A549 (cell line): ENCODE measurements around the gene CUX1. TPM values are rescaled to one million over a fixed set of nuclear protein-coding genes. Genes with fewer than 3 reads are reported as not detected.

Experiments
- ATAC-seq, 2 experiments: fragments of 200-7000 bp in 1 of 2; fragments of >200 bp in 1 of 2; cut with Nextera tagmentation in 1 of 2; cut with Tn5 transposase in 1 of 2; 3 replicates each; pipeline versions ENCODE4 v1.8.0 to v1.9.1; 2018 to 2020; ENCODE audit warnings: mild to moderate bottlenecking in 1 of 2, moderate library complexity in 1 of 2
- CTCF ChIA-PET: fragments of 300-600 bp; sonication (Branson Sonifier 250); formaldehyde crosslinking; extraction: SDS; loops from one replicate; lab custom pipeline; 2021; ENCODE audit warnings: antibody characterized with exemption, inconsistent platforms; lab: Yijun Ruan, JAX
- POLR2A ChIA-PET: fragments of 350-600 bp; formaldehyde crosslinking; extraction: SDS; loops from one replicate; lab custom pipeline; 2021; ENCODE audit warnings: antibody characterized with exemption, inconsistent platforms; lab: Yijun Ruan, JAX
- DNase-seq, 2 experiments: peaks; one replicate each; pipeline versions ENCODE4 v3.0.0 to v3.0.0-alpha.2; 2011 to 2016; ENCODE audit warnings: low read depth in 1 of 2, low spot score in 1 of 2
- FAIRE-seq: peaks from 2 replicates; lab custom pipeline; 2011; peaks lifted over from hg19 to GRCh38; lab: Jason Lieb, UNC
- H3K27ac ChIP-seq, 2 experiments: fragments of >200 bp; sonication (Bioruptor Twin); formaldehyde crosslinking; 3 replicates each; pipeline ENCODE4 v1.5.1; 2016 to 2017
- H3K4me1 ChIP-seq: fragments of >200 bp; sonication (Bioruptor Twin); formaldehyde crosslinking; 3 replicates; pipeline ENCODE4 v1.6.1; 2016
- H3K4me2 ChIP-seq: fragments of >200 bp; sonication (Bioruptor Twin); formaldehyde crosslinking; 3 replicates; pipeline ENCODE4 v1.6.1; 2016
- H3K4me3 ChIP-seq: fragments of >200 bp; sonication (Bioruptor Twin); formaldehyde crosslinking; 3 replicates; pipeline ENCODE4 v1.5.1; 2016
- H3K9me3 ChIP-seq: fragments of >200 bp; sonication (Bioruptor Twin); formaldehyde crosslinking; 3 replicates; pipeline ENCODE4 v1.6.1; 2016
- CBX2 ChIP-seq: fragments of 200-600 bp; sonication (generic); IDR thresholded peaks from 2 replicates; pipeline ENCODE4 v1.6.1; 2016; ENCODE audit warnings: low read depth, mild to moderate bottlenecking, borderline replicate concordance
- CEBPB ChIP-seq, 2 experiments: fragments of >200 bp in 1 of 2; sonication (Bioruptor Twin) in 1 of 2; formaldehyde crosslinking in 1 of 2; IDR thresholded peaks; 2 replicates each; pipeline ENCODE4 v1.6.1; 2012 to 2016
- CHD2 ChIP-seq: fragments of 150-350 bp; IDR thresholded peaks from 2 replicates; pipeline ENCODE4 v1.6.1; 2014; ENCODE audit warnings: low read length; ENCODE audit not compliant: partially characterized antibody
- CHD4 ChIP-seq: fragments of 200-600 bp; sonication (generic); IDR thresholded peaks from 2 replicates; pipeline ENCODE4 v1.6.1; 2016; ENCODE audit warnings: antibody characterized with exemption, mild to moderate bottlenecking, borderline replicate concordance
- EHMT2 ChIP-seq: fragments of 200-600 bp; sonication (generic); IDR thresholded peaks from 2 replicates; pipeline ENCODE4 v1.6.1; 2016; ENCODE audit warnings: antibody characterized with exemption, low read depth, mild to moderate bottlenecking, moderate library complexity
- ESRRA ChIP-seq: fragments of 150-350 bp; IDR thresholded peaks from 2 replicates; pipeline ENCODE4 v1.6.1; 2014; ENCODE audit warnings: mild to moderate bottlenecking, low read length, borderline replicate concordance
- FOSL2 ChIP-seq, 2 experiments: fragments of 450-650 bp in 1 of 2; fragments of >200 bp in 1 of 2; sonication (Bioruptor Twin) in 1 of 2; formaldehyde crosslinking; IDR thresholded peaks; 2 replicates each; pipeline versions ENCODE4 v1.5.0 to v1.6.1; 2016 to 2020; ENCODE audit warnings: mild to moderate bottlenecking in 1 of 2, moderate library complexity in 1 of 2
- FOXS1 ChIP-seq: fragments of 250-450 bp; sonication (Bioruptor Pico); IDR thresholded peaks from 2 replicates; pipeline ENCODE4 v1.5.0; 2020; ENCODE audit warnings: mild to moderate bottlenecking, moderate library complexity
- HDAC2 ChIP-seq: fragments of 200-600 bp; sonication (generic); IDR thresholded peaks from 2 replicates; pipeline ENCODE4 v1.6.1; 2016
- HOXB5 ChIP-seq: fragments of 250-450 bp; sonication (Bioruptor Pico); IDR thresholded peaks from 2 replicates; pipeline ENCODE4 v1.5.0; 2020; ENCODE audit warnings: mild to moderate bottlenecking, moderate library complexity
- JUNB ChIP-seq: fragments of >200 bp; sonication (Bioruptor Twin); formaldehyde crosslinking; IDR thresholded peaks from 2 replicates; pipeline ENCODE4 v1.6.1; 2016
- MAFK ChIP-seq: fragments of 450-650 bp; IDR thresholded peaks from 2 replicates; pipeline ENCODE4 v1.6.1; 2014; ENCODE audit not compliant: partially characterized antibody
- MYC ChIP-seq: IDR thresholded peaks from 2 replicates; pipeline ENCODE4 v1.6.1; 2012; ENCODE audit warnings: mild to moderate bottlenecking, inconsistent platforms, low read length, improper control_type of control experiment, borderline replicate concordance
- NPAS2 ChIP-seq: fragments of 250-450 bp; sonication (Bioruptor Pico); IDR thresholded peaks from 2 replicates; pipeline ENCODE4 v1.8.0; 2022; ENCODE audit warnings: mild to moderate bottlenecking, moderate library complexity, borderline replicate concordance
- NR3C1 ChIP-seq: fragments of >200 bp; sonication (Bioruptor Twin); formaldehyde crosslinking; IDR thresholded peaks from 3 replicates; pipeline ENCODE4 v1.6.1; 2017
- POLR2AphosphoS2 ChIP-seq: conservative IDR thresholded peaks from 2 replicates; pipeline ENCODE4 v1.6.1; 2012; ENCODE audit warnings: low read length, improper control_type of control experiment, inconsistent platforms
- RARB ChIP-seq: fragments of 250-450 bp; sonication (Bioruptor Pico); IDR thresholded peaks from 2 replicates; pipeline ENCODE4 v1.8.0; 2021; ENCODE audit warnings: mild to moderate bottlenecking, moderate library complexity
- RFX5 ChIP-seq: fragments of 450-650 bp; IDR thresholded peaks from 2 replicates; pipeline ENCODE4 v1.7.1; 2014; ENCODE audit warnings: antibody characterized with exemption, mild to moderate bottlenecking, moderate library complexity
- SREBF2 ChIP-seq: fragments of 450-650 bp; IDR thresholded peaks from 2 replicates; pipeline ENCODE4 v1.6.1; 2014; ENCODE audit warnings: mild to moderate bottlenecking, moderate library complexity
- ZSCAN20 ChIP-seq: fragments of 250-450 bp; sonication (Bioruptor Pico); IDR thresholded peaks from 2 replicates; pipeline ENCODE4 v1.8.0; 2022; ENCODE audit warnings: mild to moderate bottlenecking, moderate library complexity
- WGBS: methylation state at CpG from one replicate; pipeline ENCODE4 v1.1.6; 2017; ENCODE audit errors: missing lambda C conversion rate; 5-methylcytosine and 5-hydroxymethylcytosine counted together
- polyA plus RNA-seq, 4 experiments: library from polyadenylated mRNA; depleted of rRNA in 3 of 4; stranded (reverse); fragments of >200 nt; fragmentation: RNase III in 1 of 4; extraction: RNeasy Plus Mini Kit Qiagen cat#74134 plus additional on column Dnase treatment in 1 of 4; gene quantifications; 2 replicates in 3 of 4; 3 replicates in 1 of 4; pipeline ENCODE4 v1.2.3, GENCODE V29; 2011 to 2017
- TF ChIP-seq, protein P1 (sequence below): fragments of 200-600 bp; sonication (generic); IDR thresholded peaks from 2 replicates; pipeline ENCODE4 v1.6.1; 2016; ENCODE audit warnings: antibody characterized with exemption, mild to moderate bottlenecking, moderate library complexity
- TF ChIP-seq, protein P2 (sequence below): IDR thresholded peaks from 2 replicates; pipeline ENCODE4 v1.6.1; 2012
- TF ChIP-seq, protein P3 (sequence below): fragments of 250-450 bp; sonication (Bioruptor Pico); IDR thresholded peaks from 2 replicates; pipeline ENCODE4 v1.5.0; 2020; ENCODE audit warnings: low read depth, mild to moderate bottlenecking, moderate library complexity

The CUX1 gene
- polyA plus RNA-seq, 2 of the 4 experiments (the other 2 are of a cell fraction) = 32.7 to 33.4 TPM

DNA sequence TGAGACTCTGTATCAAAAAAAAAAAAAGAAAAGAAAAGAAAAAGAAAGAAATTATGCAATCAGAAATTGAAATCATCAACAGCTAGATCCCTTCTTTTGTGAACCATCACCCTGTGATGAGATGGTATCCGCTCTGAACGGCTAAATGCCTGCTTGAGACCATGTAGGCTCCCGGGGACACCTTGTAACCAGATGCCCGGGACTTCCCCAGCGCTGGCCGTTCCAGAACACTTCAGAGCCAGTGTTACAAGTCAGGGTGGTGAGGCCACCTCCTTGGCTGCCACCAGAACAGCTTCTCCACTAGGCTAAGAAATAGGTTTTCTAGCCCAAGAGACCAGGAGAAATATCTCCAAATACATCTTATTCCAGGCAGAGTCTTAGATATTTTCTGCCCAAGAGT, 349.8 kb downstream of the CUX1 start:
- CTCF ChIA-PET = interaction anchor here (1.5 kb wide), 1 partner anchor 13 kb away, joined by 6 read pairs; no protein-coding TSS in a partner anchor
- Histone ChIP-seq H3K4me3 (no peak overlapping the region), H3K4me1 (peaks cover 18% of the 10 kb centered on the region), H3K27ac (no peak overlapping the region), H3K9me3 (no peaks in the 10 kb centered on the region), H3K4me2 (no peak overlapping the region)
- DNase-seq (no peak), FAIRE-seq (no peak), ATAC-seq (no peak)
- 90% methylated on average over 6 of the region's 6 CpGs for WGBS
- TF ChIP-seq CHD4 = no peak
- TF ChIP-seq HDAC2 = no peak
- TF ChIP-seq MYC = no peak
- TF ChIP-seq POLR2AphosphoS2 = no peak
- no peak for TF ChIP-seq HOXB5
- TF ChIP-seq, protein P1, sequence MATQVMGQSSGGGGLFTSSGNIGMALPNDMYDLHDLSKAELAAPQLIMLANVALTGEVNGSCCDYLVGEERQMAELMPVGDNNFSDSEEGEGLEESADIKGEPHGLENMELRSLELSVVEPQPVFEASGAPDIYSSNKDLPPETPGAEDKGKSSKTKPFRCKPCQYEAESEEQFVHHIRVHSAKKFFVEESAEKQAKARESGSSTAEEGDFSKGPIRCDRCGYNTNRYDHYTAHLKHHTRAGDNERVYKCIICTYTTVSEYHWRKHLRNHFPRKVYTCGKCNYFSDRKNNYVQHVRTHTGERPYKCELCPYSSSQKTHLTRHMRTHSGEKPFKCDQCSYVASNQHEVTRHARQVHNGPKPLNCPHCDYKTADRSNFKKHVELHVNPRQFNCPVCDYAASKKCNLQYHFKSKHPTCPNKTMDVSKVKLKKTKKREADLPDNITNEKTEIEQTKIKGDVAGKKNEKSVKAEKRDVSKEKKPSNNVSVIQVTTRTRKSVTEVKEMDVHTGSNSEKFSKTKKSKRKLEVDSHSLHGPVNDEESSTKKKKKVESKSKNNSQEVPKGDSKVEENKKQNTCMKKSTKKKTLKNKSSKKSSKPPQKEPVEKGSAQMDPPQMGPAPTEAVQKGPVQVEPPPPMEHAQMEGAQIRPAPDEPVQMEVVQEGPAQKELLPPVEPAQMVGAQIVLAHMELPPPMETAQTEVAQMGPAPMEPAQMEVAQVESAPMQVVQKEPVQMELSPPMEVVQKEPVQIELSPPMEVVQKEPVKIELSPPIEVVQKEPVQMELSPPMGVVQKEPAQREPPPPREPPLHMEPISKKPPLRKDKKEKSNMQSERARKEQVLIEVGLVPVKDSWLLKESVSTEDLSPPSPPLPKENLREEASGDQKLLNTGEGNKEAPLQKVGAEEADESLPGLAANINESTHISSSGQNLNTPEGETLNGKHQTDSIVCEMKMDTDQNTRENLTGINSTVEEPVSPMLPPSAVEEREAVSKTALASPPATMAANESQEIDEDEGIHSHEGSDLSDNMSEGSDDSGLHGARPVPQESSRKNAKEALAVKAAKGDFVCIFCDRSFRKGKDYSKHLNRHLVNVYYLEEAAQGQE = no peak
- POLR2A ChIA-PET = no interaction called here

GRCh38 chr7:102169651-102170392, 352.4 kb downstream of the CUX1 start:
- WGBS = 69% methylated on average over 14 of the region's 14 CpGs
- H3K4me3 ChIP-seq = no peak overlapping the region
- no peak for TF ChIP-seq MYC
- TF ChIP-seq CEBPB (IDR thresholded peaks at IDR 0.05) = peak in 1 of 2 experiments; percentile 33; a peak in 1 of 4 replicates
- TF ChIP-seq, all 56 proteins: peak for 1
- Histone ChIP-seq H3K4me2 (no peak overlapping the region), H3K4me1 (peaks cover 11% of the 10 kb centered on the region), H3K27ac (peak overlapping the region in 1 of 2 experiments; percentile 49; a peak in 3 of 6 replicates), H3K9me3 (no peaks in the 10 kb centered on the region)
- no peak for DNase-seq
- ChIA-PET CTCF (no interaction called here), POLR2A (no interaction called here)
- FAIRE-seq = no peak
- no peak; a peak in 1 of 6 replicates for ATAC-seq

DNA sequence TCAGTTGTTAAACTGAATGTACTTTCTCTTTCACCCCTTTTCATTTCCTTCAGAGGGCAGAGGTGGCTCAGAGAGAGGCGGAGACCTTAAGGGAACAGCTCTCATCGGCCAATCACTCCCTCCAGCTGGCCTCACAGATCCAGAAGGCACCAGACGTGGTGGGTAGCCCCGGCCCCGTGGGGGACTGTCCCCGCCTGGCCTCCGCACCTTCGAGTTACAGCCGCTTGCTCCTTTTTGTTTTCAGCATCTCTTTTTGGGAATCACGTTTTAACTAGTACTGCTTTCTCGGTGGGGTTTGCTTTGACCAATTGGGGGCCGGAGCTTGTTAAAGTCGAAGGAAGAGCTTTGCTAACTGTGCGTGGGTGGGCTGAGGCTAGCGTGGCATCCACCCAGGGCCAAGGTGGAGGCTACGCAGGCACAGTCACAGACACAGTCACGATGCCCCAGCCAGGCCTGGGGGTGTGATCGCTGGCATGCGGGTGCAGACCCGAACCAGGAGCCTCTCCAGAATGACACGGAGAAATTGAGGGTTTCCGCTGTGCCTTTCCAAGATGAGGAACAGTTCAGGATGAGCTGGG, 353.1 kb downstream of the CUX1 start:
- ATAC-seq (peak in 1 of 2 experiments; percentile 47; a peak in 2 of 6 replicates), DNase-seq (no peak), FAIRE-seq (no peak)
- H3K4me2 ChIP-seq = no peak overlapping the region
- no peaks in the 10 kb centered on the region for H3K9me3 ChIP-seq
- H3K4me1 ChIP-seq = peaks cover 7% of the 10 kb centered on the region; the same call in 2 of the 3 replicates
- H3K4me3 ChIP-seq = no peak overlapping the region
- POLR2A ChIA-PET = no interaction called here
- 91% methylated on average over 20 of the region's 22 CpGs for WGBS
- CTCF ChIA-PET = interaction anchor here (0.9 kb wide), 1 partner anchor 567 kb away, joined by 3 read pairs; no protein-coding TSS in a partner anchor
- TF ChIP-seq, protein P2, sequence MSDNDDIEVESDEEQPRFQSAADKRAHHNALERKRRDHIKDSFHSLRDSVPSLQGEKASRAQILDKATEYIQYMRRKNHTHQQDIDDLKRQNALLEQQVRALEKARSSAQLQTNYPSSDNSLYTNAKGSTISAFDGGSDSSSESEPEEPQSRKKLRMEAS = no peak
- TF ChIP-seq ESRRA (no peak), RARB (CRISPR knock-in tag) (no peak), RFX5 (no peak), NPAS2 (CRISPR knock-in tag) (no peak), POLR2AphosphoS2 (no peak), EHMT2 (no peak), SREBF2 (no peak), NR3C1 (no peak), CHD2 (no peak), CBX2 (no peak), FOXS1 (CRISPR knock-in tag) (no peak), CEBPB (IDR thresholded peaks at IDR 0.05) (no peak), MAFK (no peak), JUNB (no peak), MYC (no peak), FOSL2 (IDR thresholded peaks at IDR 0.05) (no peak), FOSL2 (CRISPR knock-in tag; IDR thresholded peaks at IDR 0.05) (no peak), ZSCAN20 (no peak)
- TF ChIP-seq, protein P3, sequence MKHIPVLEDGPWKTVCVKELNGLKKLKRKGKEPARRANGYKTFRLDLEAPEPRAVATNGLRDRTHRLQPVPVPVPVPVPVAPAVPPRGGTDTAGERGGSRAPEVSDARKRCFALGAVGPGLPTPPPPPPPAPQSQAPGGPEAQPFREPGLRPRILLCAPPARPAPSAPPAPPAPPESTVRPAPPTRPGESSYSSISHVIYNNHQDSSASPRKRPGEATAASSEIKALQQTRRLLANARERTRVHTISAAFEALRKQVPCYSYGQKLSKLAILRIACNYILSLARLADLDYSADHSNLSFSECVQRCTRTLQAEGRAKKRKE (CRISPR knock-in tag) = no peak
- no peak overlapping the region for H3K27ac ChIP-seq
